ENCODE data around the gene RGS12.

Gene RGS12

DNA sequence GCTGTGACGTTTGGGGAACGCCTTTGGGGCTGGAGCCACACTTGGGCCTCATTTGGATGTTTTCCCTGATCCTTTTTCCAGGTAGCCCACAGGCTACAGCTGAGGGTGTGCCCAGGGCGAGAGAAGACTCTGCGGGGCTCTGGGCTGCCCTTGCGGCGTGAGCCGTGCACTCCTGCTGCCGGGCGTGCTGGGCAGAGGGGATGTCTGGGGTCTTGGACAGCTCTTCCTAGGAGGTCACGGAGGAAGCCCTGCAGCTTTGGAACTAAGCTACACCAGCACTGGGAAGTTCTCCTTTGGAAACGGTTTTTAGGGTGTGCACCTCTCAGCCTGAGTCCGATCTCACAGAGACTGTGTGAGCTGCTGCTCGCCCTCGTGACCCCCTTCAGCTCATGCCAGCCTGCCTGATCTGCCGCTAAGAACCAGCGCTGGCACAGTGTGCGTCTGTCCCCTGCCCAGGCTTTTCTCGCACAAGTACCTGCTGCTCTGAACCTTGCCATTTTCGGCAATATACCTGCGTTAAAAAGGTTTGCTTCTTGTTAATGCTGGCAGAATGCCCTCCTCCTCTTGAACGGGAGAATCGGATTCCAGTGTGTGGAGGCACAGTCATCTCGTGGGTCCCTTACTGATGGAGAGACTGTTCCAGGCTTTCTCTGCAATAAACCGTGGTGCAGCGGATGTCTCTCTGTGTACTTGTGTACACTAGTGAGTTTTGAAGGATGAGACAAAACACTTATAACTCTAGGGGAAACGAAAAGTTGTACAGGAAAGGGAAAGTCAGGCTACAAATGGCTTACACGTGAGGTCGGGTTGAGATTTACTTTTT is 29.6 kb upstream of the RGS12 start:
- TF ChIP-seq, protein P1, sequence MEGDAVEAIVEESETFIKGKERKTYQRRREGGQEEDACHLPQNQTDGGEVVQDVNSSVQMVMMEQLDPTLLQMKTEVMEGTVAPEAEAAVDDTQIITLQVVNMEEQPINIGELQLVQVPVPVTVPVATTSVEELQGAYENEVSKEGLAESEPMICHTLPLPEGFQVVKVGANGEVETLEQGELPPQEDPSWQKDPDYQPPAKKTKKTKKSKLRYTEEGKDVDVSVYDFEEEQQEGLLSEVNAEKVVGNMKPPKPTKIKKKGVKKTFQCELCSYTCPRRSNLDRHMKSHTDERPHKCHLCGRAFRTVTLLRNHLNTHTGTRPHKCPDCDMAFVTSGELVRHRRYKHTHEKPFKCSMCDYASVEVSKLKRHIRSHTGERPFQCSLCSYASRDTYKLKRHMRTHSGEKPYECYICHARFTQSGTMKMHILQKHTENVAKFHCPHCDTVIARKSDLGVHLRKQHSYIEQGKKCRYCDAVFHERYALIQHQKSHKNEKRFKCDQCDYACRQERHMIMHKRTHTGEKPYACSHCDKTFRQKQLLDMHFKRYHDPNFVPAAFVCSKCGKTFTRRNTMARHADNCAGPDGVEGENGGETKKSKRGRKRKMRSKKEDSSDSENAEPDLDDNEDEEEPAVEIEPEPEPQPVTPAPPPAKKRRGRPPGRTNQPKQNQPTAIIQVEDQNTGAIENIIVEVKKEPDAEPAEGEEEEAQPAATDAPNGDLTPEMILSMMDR (IDR thresholded peaks at IDR 0.05; ENCODE audit: insufficient read depth, low read depth, low read length, missing control alignments): no peak
- H3K4me3 ChIP-seq (ENCODE audit: low read depth, low read length): no peak overlapping the region
- DNase-seq (ENCODE audit: low read depth): no peak

DNA sequence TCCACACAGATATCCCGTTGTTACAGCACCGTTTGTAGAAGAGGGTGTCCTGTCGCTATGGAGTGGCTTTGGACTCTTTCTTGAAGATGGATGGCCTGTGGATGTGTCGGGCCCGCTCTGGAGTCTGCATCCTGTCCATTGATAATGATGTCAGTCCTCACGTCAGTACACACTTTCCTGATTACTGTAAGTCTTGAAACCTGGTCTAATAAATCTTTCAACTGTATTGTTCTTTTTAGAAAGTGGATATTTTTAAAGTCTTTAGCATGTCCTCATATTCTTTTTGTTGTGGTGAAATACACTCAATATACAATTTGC is 29.0 kb upstream of the RGS12 start:
- no peak overlapping the region for H3K4me3 ChIP-seq (ENCODE audit: low read depth, low read length)
- no peak for DNase-seq (ENCODE audit: low read depth)
- TF ChIP-seq, protein P1 (IDR thresholded peaks at IDR 0.05; ENCODE audit: insufficient read depth, low read depth, low read length, missing control alignments): no peak

DNA sequence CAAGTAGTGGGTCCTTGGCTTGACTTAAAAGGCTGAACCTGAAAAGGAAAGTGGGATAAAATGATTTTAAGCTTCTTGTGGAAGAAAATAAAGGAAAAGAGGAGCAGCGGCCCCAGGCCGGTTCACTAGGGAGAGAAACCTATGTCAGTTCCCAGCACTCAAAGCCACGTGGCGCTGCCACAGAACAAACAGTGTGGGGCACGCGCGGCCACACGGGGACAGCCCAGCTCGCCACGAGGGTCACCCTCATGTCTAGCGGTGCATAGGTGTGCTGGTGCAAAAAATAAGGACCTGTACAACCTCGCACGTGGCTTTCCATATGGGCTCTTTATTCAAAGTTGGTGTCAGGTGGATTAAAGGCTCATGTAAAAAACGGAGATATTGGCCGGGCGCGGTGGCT is 26.7 kb upstream of the RGS12 start:
- H3K4me3 ChIP-seq (ENCODE audit: low read depth, low read length): no peak overlapping the region
- TF ChIP-seq, protein P1 (IDR thresholded peaks at IDR 0.05; ENCODE audit: insufficient read depth, low read depth, low read length, missing control alignments): no peak
- no peak for DNase-seq (ENCODE audit: low read depth)

DNA sequence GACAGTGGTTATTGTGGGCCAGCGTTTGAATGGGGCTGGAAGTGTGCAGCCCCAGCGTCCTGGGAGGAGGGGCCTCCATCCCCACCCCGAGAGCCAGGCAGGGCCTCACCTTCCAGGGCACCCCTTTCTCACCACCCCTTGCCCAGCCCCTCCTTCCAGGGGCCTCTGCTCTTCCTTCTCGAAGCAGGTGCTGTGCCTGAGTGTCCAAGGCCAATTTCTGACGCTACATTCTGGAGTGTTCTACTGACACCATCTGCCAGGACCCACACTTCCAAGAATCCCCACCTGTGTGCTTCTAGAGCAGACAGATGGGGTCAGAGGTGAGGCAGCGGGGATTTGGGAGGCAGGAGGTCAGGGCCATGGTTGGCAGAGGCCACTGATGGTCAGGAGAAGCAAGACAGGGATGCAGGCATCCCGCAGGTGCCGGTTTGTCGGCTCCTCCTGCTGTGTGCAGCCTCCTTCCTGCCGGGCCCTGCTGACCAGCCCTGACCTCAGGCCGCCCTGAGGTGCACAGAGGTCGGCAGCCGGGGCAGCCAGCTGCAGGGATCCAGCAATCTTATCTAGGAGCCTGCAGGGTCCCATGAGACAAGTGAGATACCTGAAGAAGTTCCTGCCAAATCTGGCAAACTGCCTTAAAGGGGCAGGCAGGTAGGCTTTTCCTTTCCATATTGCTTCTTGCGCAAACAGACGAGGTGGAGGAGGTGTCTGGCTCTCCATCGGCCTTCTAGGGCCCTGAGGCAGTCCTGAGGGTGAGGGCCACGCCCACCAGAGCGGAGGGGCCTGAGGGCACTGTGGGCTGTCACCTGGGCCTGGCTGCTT is 25.0 kb upstream of the RGS12 start:
- TF ChIP-seq, protein P1 (IDR thresholded peaks at IDR 0.05; ENCODE audit: insufficient read depth, low read depth, low read length, missing control alignments): no peak
- DNase-seq (ENCODE audit: low read depth): no peak
- H3K4me3 ChIP-seq (ENCODE audit: low read depth, low read length): no peak overlapping the region

DNA sequence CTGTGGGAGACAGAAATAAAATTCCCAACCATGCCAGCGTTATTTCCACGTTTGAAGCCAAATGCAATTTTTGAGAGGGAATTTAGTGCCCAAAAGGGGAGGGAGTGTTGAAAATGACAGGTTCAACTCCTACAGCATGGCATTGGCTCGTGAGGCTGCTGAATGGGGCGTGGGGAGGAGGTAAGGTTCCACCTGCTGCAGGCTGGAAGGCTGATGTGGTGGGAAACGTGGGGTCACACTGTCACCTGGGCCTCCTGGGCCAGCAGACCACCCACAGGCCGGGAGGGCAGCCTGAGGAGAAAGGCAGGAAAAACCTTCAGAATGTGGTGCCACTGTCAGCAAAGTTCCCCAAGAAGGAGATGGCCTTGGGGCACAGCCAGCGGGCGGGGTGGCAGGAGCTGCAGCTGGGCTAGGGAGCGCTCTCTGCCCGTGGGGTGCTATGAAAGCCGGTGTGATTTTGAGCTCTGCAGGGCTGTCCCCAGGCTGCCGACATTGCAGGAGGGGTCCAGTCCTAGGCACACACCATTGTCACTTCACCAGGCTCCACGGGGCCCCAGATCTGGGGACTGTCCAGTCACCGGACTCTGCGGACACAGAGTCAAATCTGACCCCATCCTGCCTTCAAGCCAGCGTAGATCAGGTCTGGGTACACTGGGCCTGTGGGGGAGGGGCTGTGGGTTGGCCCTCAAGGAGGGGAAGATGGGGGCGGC is 24.3 kb upstream of the RGS12 start:
- no peak for DNase-seq (ENCODE audit: low read depth)
- no peak overlapping the region for H3K4me3 ChIP-seq (ENCODE audit: low read depth, low read length)
- TF ChIP-seq, protein P1 (IDR thresholded peaks at IDR 0.05; ENCODE audit: insufficient read depth, low read depth, low read length, missing control alignments): no peak

DNA sequence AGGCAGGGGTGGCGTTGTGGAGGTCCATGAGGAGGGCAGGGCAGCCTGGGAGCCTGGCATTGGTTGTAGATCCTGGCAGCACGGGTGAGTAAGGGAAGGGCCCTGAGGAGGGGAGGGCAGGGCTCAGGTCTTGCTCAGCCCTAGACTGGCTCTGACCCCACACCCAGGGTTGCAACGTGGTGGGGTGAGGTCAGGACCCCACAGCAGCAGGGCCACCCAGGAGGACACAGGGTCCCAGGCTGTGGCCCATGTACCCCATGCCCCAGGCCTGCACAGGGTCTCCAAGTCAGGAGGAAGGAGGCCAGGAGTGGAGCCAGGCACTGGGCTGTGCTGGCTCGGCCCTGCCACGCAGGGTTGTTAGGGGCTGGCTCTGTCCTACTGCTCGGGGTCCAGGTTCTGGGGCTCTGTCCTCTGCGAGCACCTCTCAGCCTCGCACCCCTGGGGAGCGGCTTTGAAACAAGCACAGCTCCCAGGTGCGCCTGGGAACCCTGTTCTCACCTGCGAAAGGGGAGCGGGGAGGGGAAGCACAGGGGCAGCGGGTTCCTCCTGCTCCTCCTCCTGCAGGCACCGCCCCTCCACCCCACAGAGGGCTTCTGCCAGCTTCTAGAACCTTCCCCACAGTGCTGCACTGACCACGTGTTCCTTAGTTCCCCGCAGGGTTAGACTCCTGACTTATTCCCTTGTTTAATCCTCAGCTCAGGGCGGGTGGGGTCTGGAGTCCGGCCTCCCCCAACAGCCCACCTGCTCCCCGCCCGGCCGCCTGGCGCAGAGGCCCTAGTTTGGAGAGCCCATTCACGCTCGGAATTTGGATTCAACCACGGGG is 23.5 kb upstream of the RGS12 start:
- no peak for DNase-seq (ENCODE audit: low read depth)
- TF ChIP-seq, protein P1 (IDR thresholded peaks at IDR 0.05; ENCODE audit: insufficient read depth, low read depth, low read length, missing control alignments): no peak
- no peak overlapping the region for H3K4me3 ChIP-seq (ENCODE audit: low read depth, low read length)

All from GM12865 (cell line).